Loucy (cell line): ENCODE data around the gene UBFD1.

Experiments used
- H2AFZ ChIP-seq: fragments of 200-600 bp; sonication (generic); 2 replicates; pipeline ENCODE4 v1.6.0; 2016; ENCODE audit warnings: antibody characterized with exemption, mild to moderate bottlenecking, low read length, moderate library complexity
- H3F3A ChIP-seq: fragments of 200-600 bp; 2 replicates; pipeline ENCODE4 v1.6.0; 2016; ENCODE audit warnings: antibody characterized with exemption, low read depth, mild to moderate bottlenecking
- H3K27me3 ChIP-seq: fragments of 200-600 bp; sonication (generic); 2 replicates; pipeline ENCODE4 v1.6.1; 2014; ENCODE audit warnings: low read length, mild to moderate bottlenecking; ENCODE audit not compliant: insufficient read depth, poor library complexity, severe bottlenecking
- H3K36me3 ChIP-seq: fragments of 200-600 bp; sonication (generic); 2 replicates; pipeline ENCODE4 v1.6.1; 2016; ENCODE audit warnings: low read length; ENCODE audit not compliant: insufficient read depth
- H3K4me1 ChIP-seq: fragments of 200-600 bp; sonication (generic); 2 replicates; pipeline ENCODE4 v1.5.1; 2014; ENCODE audit warnings: low read length, mild to moderate bottlenecking; ENCODE audit not compliant: insufficient read depth, poor library complexity, severe bottlenecking
- H3K4me2 ChIP-seq: fragments of 200-600 bp; sonication (generic); 2 replicates; pipeline ENCODE4 v1.6.0; 2014; ENCODE audit warnings: antibody characterized with exemption, low read length, low read depth, mild to moderate bottlenecking; ENCODE audit not compliant: poor library complexity, severe bottlenecking
- H3K4me3 ChIP-seq: fragments of 200-600 bp; sonication (generic); 2 replicates; pipeline ENCODE4 v1.5.1; 2014; ENCODE audit warnings: low read length, mild to moderate bottlenecking, mixed read lengths; ENCODE audit not compliant: poor library complexity, severe bottlenecking
- H3K79me2 ChIP-seq: fragments of 200-600 bp; sonication (generic); 2 replicates; pipeline ENCODE4 v1.6.1; 2014; ENCODE audit warnings: low read length; ENCODE audit not compliant: insufficient read depth
- H3K9ac ChIP-seq: fragments of 200-600 bp; sonication (generic); 2 replicates; pipeline ENCODE4 v1.6.0; 2014; ENCODE audit warnings: mild to moderate bottlenecking, low read depth, low read length, moderate library complexity; ENCODE audit not compliant: poor library complexity, severe bottlenecking
- H3K9me2 ChIP-seq: fragments of 200-600 bp; sonication (generic); replicated peaks from 2 replicates; pipeline ENCODE4 v1.6.1; 2016; ENCODE audit warnings: low read depth, low read length, mixed read lengths
- H3K9me3 ChIP-seq: fragments of 200-600 bp; sonication (generic); 2 replicates; pipeline ENCODE4 v1.6.1; 2014; ENCODE audit warnings: mild to moderate bottlenecking, antibody characterized with exemption, low read length, low read depth; ENCODE audit not compliant: insufficient read depth
- H4K20me1 ChIP-seq: fragments of 200-600 bp; sonication (generic); 2 replicates; pipeline ENCODE4 v1.6.0; 2014; ENCODE audit warnings: antibody characterized with exemption, low read length, mild to moderate bottlenecking; ENCODE audit not compliant: insufficient read depth, poor library complexity, severe bottlenecking
- CTCF ChIP-seq: fragments of 200-600 bp; sonication (generic); conservative IDR thresholded peaks from 2 replicates; pipeline ENCODE4 v1.5.1; 2014; ENCODE audit warnings: mild to moderate bottlenecking, antibody characterized with exemption, low read length
- EZH2phosphoT487 ChIP-seq: fragments of 200-600 bp; IDR thresholded peaks from 2 replicates; pipeline ENCODE4 v1.6.1; 2018; ENCODE audit warnings: antibody characterized with exemption, mild to moderate bottlenecking, moderate library complexity, borderline replicate concordance

Gene UBFD1

DNA sequence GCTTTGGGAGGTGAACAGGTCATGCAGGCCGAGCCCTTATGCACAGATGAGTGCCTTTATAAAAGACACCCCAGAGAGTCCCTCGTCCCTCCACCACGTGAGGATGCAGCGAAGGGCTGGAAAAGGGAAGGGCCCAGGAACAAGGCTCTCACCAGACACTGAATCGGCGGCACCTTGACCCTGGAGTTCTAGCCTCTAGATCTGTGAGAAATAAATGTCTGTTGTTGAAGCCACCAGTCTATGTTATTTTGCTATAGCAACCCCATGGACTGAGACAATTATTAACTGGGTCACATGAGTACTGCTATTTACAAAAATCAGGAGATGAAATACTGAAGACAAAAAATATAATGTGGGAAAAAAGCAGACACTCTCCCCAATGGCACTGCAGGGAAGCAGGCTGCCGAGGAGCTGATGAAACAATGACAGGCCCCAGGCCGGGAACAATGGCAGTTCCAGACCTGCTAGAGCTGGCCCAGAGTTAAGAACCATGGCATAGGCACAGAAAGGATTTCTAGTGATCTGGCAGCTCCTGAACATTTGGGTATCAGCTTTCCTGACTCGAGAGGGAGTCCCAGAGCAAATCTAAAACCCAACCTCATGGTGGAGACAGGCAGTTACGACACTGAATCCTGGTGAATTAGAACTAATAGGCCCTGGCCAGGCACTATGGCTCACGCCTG is 29.4 kb upstream of the UBFD1 start:
- Histone ChIP-seq H3K4me2 (no peak overlapping the region), H3K27me3 (no peaks in the 10 kb centered on the region), H3K36me3 (peaks cover 33% of the 10 kb centered on the region; the same call in 1 of the 2 replicates), H3K9me3 (no peaks in the 10 kb centered on the region), H3K4me1 (no peaks in the 10 kb centered on the region), H3K9ac (no peak overlapping the region), H3K79me2 (no peaks in the 10 kb centered on the region), H3F3A (no peaks in the 10 kb centered on the region), H3K4me3 (no peak overlapping the region), H3K9me2 (no peaks in the 10 kb centered on the region), H4K20me1 (no peaks in the 10 kb centered on the region), H2AFZ (no peak overlapping the region)
- no peak for TF ChIP-seq EZH2phosphoT487
- no peak for TF ChIP-seq CTCF

- H3K4me1 ChIP-seq = no peaks in the 10 kb centered on the region
- H3K36me3 ChIP-seq = peaks cover 35% of the 10 kb centered on the region; the same call in 1 of the 2 replicates
- no peak overlapping the region for H3K4me3 ChIP-seq
- no peaks in the 10 kb centered on the region for H3K27me3 ChIP-seq
- H3K4me2 ChIP-seq = no peak overlapping the region
- no peaks in the 10 kb centered on the region for H3K9me2 ChIP-seq
- H2AFZ ChIP-seq = no peak overlapping the region
- no peak overlapping the region for H3K9ac ChIP-seq
- no peaks in the 10 kb centered on the region for H3F3A ChIP-seq
- TF ChIP-seq EZH2phosphoT487 (no peak), CTCF (no peak)
- H4K20me1 ChIP-seq = no peaks in the 10 kb centered on the region
- H3K9me3 ChIP-seq = no peaks in the 10 kb centered on the region
- H3K79me2 ChIP-seq = no peaks in the 10 kb centered on the region
These were observed 28.8 kb upstream of the UBFD1 start for GRCh38 chr16:23528644-23529310.

DNA sequence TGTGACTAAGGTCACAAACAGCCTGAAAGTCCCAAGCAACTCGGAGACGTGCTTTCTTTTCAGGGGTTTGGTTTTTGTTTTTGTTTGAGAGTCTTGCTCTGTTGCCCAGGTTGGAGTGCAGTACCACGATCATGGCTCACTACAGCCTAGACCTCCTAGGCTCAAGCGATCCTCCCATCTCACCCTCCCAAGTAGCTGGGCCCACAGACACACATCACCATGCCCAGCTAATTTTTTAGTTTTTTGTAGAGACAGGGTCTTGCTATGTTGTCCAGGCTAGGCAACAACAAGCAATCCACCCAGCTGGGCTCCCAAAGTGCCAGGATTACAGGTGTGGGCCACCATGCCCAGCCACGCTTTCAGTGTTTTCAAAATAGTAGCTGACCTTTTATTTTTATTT is 27.5 kb upstream of the UBFD1 start:
- H3K4me2 ChIP-seq = no peak overlapping the region
- TF ChIP-seq CTCF (no peak), EZH2phosphoT487 (no peak)
- no peaks in the 10 kb centered on the region for H4K20me1 ChIP-seq
- no peaks in the 10 kb centered on the region for H3K9me2 ChIP-seq
- no peaks in the 10 kb centered on the region for H3K27me3 ChIP-seq
- H2AFZ ChIP-seq = no peak overlapping the region
- H3K36me3 ChIP-seq = peaks cover 43% of the 10 kb centered on the region; the same call in 1 of the 2 replicates
- no peaks in the 10 kb centered on the region for H3K4me1 ChIP-seq
- H3K9me3 ChIP-seq = no peaks in the 10 kb centered on the region
- H3K9ac ChIP-seq = no peak overlapping the region
- no peaks in the 10 kb centered on the region for H3F3A ChIP-seq
- H3K79me2 ChIP-seq = no peaks in the 10 kb centered on the region
- H3K4me3 ChIP-seq = no peak overlapping the region
